Lower leg skin (tissue), 4 donors: ENCODE data around the gene IL1R2. TPM values are rescaled to one million over a fixed set of nuclear protein-coding genes. Genes with fewer than 3 reads are reported as not detected.

Source experiments
- DNase-seq, 2 donors: peaks; one replicate each; pipeline ENCODE4 v3.0.0-alpha.2; 2019; ENCODE audit warnings: low spot score in 2 of 2
- H3K4me3 ChIP-seq: fragments of 200-600 bp; sonication (generic); 2 replicates; pipeline ENCODE4 v1.5.1; 2017; ENCODE audit warnings: mild to moderate bottlenecking, low read depth; ENCODE audit not compliant: poor library complexity, severe bottlenecking
- POLR2A ChIP-seq, 2 donors: fragments of 450-650 bp; IDR thresholded peaks; one replicate each; pipeline ENCODE4 v1.6.1; 2016 to 2017; ENCODE audit warnings: antibody characterized with exemption in 2 of 2, mild to moderate bottlenecking in 1 of 2, moderate library complexity in 1 of 2
- WGBS, 2 donors: methylation state at CpG; one replicate each; pipeline ENCODE4 v1.1.5; 2018; 5-methylcytosine and 5-hydroxymethylcytosine counted together
- intact Hi-C: fragments of 100-400 bp; cut with DNase I; formaldehyde crosslinking; loops from one replicate; pipeline ENCODE4 v1.15.0; 2023; ENCODE audit warnings: low total_unique reads
- total RNA-seq, 4 donors: library from RNA; depleted of rRNA; stranded (reverse); fragments of >200 nt; gene quantifications; one replicate each; pipeline ENCODE4 v1.1.0, GENCODE V29; 2016
- TF ChIP-seq, protein P1 (sequence below), 3 donors: fragments of 450-650 bp; IDR thresholded peaks; one replicate each; pipeline ENCODE4 v1.5.1; 2016; ENCODE audit warnings: antibody characterized with exemption in 3 of 3, mild to moderate bottlenecking in 3 of 3, moderate library complexity in 2 of 3

IL1R2 gene
- total RNA-seq, 4 donors from 2014 or later: 58.4 to 106 (median 68.7) TPM

DNA sequence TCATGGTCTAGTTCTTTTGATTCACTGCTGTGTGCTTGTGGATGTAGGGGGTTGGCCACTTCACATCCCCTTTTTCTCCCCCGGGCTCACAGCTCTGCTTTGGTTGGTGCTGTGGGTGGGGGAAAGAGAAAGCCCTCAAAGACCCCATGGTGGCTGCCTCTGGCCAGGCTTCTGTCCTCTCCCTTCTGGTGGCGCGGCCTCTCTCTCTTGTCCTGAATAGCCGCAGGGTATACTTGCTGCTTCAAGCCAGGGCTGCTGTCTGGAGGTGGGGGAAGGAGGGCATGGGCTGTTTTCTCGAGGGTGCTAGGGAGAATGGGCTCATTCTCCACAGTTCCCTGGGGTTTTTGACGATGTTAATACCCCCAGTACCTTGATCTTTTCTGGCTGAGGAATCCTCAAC, 53.9 kb downstream of the IL1R2 start:
- no peak overlapping the region for H3K4me3 ChIP-seq
- 89 to 96% methylated on average over 6 of the region's 6 CpGs for WGBS, 2 donors
- no peak for DNase-seq
- intact Hi-C loops: no loop called here
- TF ChIP-seq, protein P1, sequence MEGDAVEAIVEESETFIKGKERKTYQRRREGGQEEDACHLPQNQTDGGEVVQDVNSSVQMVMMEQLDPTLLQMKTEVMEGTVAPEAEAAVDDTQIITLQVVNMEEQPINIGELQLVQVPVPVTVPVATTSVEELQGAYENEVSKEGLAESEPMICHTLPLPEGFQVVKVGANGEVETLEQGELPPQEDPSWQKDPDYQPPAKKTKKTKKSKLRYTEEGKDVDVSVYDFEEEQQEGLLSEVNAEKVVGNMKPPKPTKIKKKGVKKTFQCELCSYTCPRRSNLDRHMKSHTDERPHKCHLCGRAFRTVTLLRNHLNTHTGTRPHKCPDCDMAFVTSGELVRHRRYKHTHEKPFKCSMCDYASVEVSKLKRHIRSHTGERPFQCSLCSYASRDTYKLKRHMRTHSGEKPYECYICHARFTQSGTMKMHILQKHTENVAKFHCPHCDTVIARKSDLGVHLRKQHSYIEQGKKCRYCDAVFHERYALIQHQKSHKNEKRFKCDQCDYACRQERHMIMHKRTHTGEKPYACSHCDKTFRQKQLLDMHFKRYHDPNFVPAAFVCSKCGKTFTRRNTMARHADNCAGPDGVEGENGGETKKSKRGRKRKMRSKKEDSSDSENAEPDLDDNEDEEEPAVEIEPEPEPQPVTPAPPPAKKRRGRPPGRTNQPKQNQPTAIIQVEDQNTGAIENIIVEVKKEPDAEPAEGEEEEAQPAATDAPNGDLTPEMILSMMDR (IDR thresholded peaks at IDR 0.05): no peak
- TF ChIP-seq POLR2A (IDR thresholded peaks at IDR 0.05): no peak

DNA sequence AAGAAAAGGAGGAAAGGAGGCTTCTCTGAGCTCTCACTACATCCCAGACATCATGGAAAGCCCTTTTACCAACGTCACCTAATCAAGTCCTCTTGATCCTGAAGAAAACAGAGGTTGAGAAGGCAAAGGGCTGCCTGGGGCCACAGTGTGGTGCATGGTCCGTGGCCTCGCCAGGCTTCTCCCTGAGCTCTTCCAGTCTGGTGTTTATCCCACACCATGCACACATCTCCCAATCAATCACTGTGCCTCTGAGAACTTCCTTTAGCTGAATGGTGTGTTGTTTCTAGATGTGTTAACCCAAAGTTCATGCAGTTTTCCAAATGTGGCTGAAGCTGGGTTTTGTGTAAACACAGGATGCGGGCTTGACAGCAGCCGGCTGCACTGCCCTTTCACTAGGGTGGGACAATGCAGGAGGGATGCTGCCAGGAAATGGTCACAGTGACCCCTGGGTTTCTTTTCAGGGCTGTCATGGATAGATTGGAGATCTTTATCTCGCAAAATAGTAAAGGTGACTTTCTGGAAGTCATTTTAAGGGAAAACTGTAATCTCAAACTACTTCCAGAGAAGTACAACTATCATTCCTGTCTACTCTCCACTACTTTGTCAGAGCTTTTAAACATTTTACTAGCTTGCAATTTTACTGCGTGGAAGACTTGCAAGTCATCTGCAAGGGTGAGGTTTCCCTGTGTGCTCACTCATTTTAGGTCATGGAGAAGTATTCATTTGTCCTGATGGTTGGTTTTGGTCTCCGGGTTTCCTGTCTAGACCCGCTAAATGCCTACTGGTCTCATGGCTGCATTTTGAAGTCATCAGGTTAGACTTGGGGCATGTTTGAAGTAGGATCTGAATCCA, 54.6 kb downstream of the IL1R2 start:
- TF ChIP-seq, protein P1 (IDR thresholded peaks at IDR 0.05): no peak
- no peak for TF ChIP-seq POLR2A (IDR thresholded peaks at IDR 0.05)
- 83 to 85% methylated on average over 9 of the region's 9 CpGs for WGBS, 2 donors
- no peak overlapping the region for H3K4me3 ChIP-seq
- intact Hi-C loops: no loop called here
- no peak for DNase-seq

DNA sequence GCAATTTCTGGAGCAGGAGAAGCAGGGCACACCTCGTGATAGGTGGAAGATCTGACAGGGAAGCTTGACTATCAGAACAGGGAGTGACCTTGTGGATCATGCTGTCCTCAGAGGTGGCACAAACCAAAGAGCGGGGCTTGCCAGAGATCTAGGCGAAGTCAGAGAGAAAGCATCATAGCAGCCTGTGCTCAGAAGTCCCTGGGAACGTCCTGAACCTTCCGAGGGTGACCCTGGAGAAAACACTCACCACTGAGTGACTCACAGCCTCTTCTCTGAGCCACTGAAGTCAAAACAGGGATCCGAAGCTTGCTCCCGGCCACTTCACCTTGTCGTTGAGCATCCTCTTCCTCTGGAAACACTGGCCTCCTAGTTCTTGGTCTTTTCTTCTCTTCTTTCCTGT, 56.7 kb downstream of the IL1R2 start:
- H3K4me3 ChIP-seq: no peak overlapping the region
- DNase-seq: peak in 1 of 2 donors; percentile 85
- WGBS, 2 donors: 28 to 56% methylated on average over 8 of the region's 8 CpGs
- TF ChIP-seq, protein P1 (IDR thresholded peaks at IDR 0.05): no peak
- no peak for TF ChIP-seq POLR2A (IDR thresholded peaks at IDR 0.05)
- intact Hi-C loops: no loop called here

DNA sequence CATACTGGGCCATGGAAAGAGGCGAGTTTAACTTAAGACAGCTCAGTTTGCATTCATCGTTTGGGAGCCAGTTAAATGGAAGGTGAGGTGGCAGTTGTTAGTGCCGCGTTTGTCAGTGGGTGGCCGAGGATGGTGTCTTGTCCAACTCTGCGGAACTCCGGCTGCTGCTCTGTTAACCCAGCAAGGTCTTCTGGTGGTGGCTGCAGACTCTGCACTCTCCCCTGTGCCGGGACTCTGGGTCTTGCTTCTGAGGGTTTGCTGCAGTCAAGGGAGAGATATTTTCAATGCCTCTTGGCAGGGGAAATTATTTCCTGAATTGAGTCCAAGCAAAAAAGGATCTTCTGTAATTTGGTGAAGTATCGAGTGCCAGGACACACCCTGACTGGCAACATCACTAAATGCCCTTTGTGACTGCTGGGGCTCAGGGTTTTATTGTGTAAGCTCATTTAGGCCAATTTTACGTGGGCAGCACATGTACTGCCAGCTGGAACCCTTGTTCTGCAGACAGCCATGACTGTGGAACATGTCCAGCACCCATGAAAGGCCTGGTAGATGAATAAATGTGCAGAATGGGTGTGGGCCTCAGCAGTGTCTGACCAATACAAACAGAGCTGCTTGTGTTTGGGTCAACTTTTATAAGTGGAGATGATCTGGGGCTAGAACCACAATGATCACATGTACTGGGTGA, 58.1 kb downstream of the IL1R2 start:
- intact Hi-C loops: no loop called here

DNA sequence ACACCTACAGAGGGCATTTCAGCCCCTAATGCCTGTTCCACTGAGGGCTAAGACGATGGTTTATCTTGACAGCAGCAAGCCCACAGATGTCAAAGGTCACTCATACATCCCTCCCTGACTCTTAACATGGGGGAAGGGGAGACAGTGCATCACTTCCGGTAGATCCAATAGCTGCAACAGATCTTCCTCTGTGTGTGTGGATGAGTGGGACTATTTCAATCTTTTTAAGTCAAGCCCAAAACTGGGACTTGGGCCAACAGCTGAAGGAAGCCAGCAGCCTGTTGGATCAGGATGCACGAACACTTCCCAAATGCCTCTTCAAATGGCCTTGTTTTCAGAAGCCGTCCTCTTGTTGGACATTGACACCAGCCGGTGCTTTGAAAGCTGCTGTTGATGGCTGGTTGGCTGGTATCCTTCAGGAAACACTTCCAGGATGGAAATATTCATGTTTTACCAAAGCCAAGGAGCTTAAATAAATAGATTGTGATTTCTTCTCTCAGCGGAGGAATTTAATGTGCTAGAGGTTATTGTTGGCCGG, 59.2 kb downstream of the IL1R2 start:
- 21 to 28% methylated on average over 7 of the region's 7 CpGs for WGBS, 2 donors
- no peak overlapping the region for H3K4me3 ChIP-seq
- TF ChIP-seq POLR2A (IDR thresholded peaks at IDR 0.05): no peak
- TF ChIP-seq, protein P1 (IDR thresholded peaks at IDR 0.05): no peak
- peak; percentile 90 to 96 for DNase-seq
- intact Hi-C loops: no loop called here

More for the DNA sequence above, 58.1 kb downstream of the IL1R2 start:
- 9 to 10% methylated on average over 10 of the region's 10 CpGs for WGBS, 2 donors
- DNase-seq: peak; percentile 81 to 90
- TF ChIP-seq, protein P1 (IDR thresholded peaks at IDR 0.05): no peak
- no peak for TF ChIP-seq POLR2A (IDR thresholded peaks at IDR 0.05)
- H3K4me3 ChIP-seq: no peak overlapping the region
